Hematopoietic multipotent progenitor cell treated with erythropoietin and hydrocortisone succinate and interleukin-3 and kit ligand, for 15 days (in vitro differentiated cells): ENCODE results near the gene JUN.
A peak's percentile ranks its signal among the peaks of the same experiment; 100 is the strongest.

ENCODE experiments used
- DNase-seq: peaks from one replicate; pipeline ENCODE4 v3.0.0-alpha.2; 2015; ENCODE audit warnings: low spot score

The JUN gene

GRCh38 chr1:58783090-58783992, 506 bp downstream of the JUN start:
- no peak for DNase-seq

- no peak for DNase-seq
Measured at GRCh38 chr1:58782178-58783089, 1.4 kb downstream of the JUN start.

GRCh38 chr1:58781541-58782177, 2.2 kb downstream of the JUN start:
- DNase-seq = peak; percentile 31

- no peak for DNase-seq
Measured at GRCh38 chr1:58780836-58781452, 2.9 kb downstream of the JUN start.

GRCh38 chr1:58780411-58780810, 3.4 kb downstream of the JUN start:
- no peak for DNase-seq

GRCh38 chr1:58779801-58780382, 4.0 kb downstream of the JUN start:
- no peak for DNase-seq

- no peak for DNase-seq
Measured at GRCh38 chr1:58779059-58779754, 4.6 kb downstream of the JUN start.

GRCh38 chr1:58778385-58779000, 5.4 kb downstream of the JUN start:
- no peak for DNase-seq

GRCh38 chr1:58774027-58774426, 9.8 kb downstream of the JUN start:
- DNase-seq = no peak

- no peak for DNase-seq
Measured at GRCh38 chr1:58773406-58773840, 10.4 kb downstream of the JUN start.

GRCh38 chr1:58769809-58770320, 14.0 kb downstream of the JUN start:
- DNase-seq = no peak

- peak; percentile 37 for DNase-seq
Measured at GRCh38 chr1:58768971-58769808, 14.7 kb downstream of the JUN start.

- no peak for DNase-seq
Measured at GRCh38 chr1:58768191-58768731, 15.6 kb downstream of the JUN start.

- DNase-seq = no peak
Measured at GRCh38 chr1:58767143-58767542, 16.7 kb downstream of the JUN start.

- no peak for DNase-seq
Measured at GRCh38 chr1:58765441-58765840, 18.4 kb downstream of the JUN start.

- DNase-seq = no peak
Measured at GRCh38 chr1:58765006-58765405, 18.8 kb downstream of the JUN start.

GRCh38 chr1:58764294-58764978, 19.4 kb downstream of the JUN start:
- DNase-seq = no peak

GRCh38 chr1:58763214-58763613, 20.6 kb downstream of the JUN start:
- DNase-seq = no peak
